ENCODE data around the gene WHRN.

DNA sequence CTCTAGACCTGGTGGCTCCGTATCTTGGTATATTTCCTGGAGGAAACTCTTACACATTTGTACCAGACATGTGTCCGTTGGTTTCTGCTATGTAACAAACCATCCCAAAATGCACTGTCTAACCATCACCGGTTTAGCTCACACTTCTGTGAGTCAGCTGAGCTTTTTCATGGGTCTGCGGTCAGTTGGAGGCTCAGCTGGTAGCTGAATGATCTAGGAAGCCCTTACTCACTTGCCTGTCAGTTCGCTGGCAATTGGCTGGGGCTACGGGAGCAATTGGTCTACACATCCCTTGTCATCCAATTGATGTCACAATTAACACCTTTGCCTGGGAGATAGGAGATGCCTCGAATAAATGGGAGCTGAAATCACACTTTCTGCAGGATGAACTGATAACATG, 11.6 kb upstream of the WHRN start:
- TF ChIP-seq, protein P1, sequence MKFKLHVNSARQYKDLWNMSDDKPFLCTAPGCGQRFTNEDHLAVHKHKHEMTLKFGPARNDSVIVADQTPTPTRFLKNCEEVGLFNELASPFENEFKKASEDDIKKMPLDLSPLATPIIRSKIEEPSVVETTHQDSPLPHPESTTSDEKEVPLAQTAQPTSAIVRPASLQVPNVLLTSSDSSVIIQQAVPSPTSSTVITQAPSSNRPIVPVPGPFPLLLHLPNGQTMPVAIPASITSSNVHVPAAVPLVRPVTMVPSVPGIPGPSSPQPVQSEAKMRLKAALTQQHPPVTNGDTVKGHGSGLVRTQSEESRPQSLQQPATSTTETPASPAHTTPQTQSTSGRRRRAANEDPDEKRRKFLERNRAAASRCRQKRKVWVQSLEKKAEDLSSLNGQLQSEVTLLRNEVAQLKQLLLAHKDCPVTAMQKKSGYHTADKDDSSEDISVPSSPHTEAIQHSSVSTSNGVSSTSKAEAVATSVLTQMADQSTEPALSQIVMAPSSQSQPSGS (IDR thresholded peaks at IDR 0.05; ENCODE audit: low read length) = no peak
- TF ChIP-seq POLR2A (IDR thresholded peaks at IDR 0.05; ENCODE audit: control extremely low read depth in 1 of 2, low read depth in 2 of 2, low read length in 2 of 2) = no peak
- TF ChIP-seq TEAD4 (IDR thresholded peaks at IDR 0.05; ENCODE audit: low read depth, low read length) = no peak
- no peak for TF ChIP-seq CTCF (IDR thresholded peaks at IDR 0.05; ENCODE audit: control extremely low read depth in 1 of 3, insufficient read depth in 1 of 3, low read depth in 1 of 3, low read length in 3 of 3)
- TF ChIP-seq CREB1 (IDR thresholded peaks at IDR 0.05) = no peak
- TF ChIP-seq EP300 (IDR thresholded peaks at IDR 0.05; ENCODE audit: borderline replicate concordance in 1 of 2, low read depth in 2 of 2, low read length in 2 of 2) = no peak
- no peak for TF ChIP-seq EZH2 (IDR thresholded peaks at IDR 0.05; ENCODE audit: low read depth, low read length, severe bottlenecking)
- TF ChIP-seq HDAC6 (IDR thresholded peaks at IDR 0.05; ENCODE audit: low read depth, low read length) = no peak
- TF ChIP-seq SP4 (IDR thresholded peaks at IDR 0.05; ENCODE audit: low read length) = no peak
- no peak for TF ChIP-seq CHD2 (IDR thresholded peaks at IDR 0.05; ENCODE audit: low read length)
- TF ChIP-seq SRF (IDR thresholded peaks at IDR 0.05; ENCODE audit: low read depth, low read length) = no peak
- no peak for TF ChIP-seq FOSL1 (IDR thresholded peaks at IDR 0.05; ENCODE audit: insufficient read depth, low read depth, low read length)
- no peak for TF ChIP-seq SIN3A (conservative IDR thresholded peaks at IDR 0.05 in 1 of 2, IDR thresholded peaks at IDR 0.05 in 1 of 2; ENCODE audit: low read depth in 1 of 2, low read length in 2 of 2)
- no peak for TF ChIP-seq KDM1A (IDR thresholded peaks at IDR 0.05; ENCODE audit: borderline replicate concordance, low read length)

Data from H1 (cell line).